OCI-LY1 (cell line): ENCODE data around the gene IGF2BP2.

Source experiments
- H2AFZ ChIP-seq: fragments of 200-600 bp; sonication (generic), shearing (Covaris generic); 2 replicates; pipeline ENCODE4 v1.6.0; 2014; ENCODE audit warnings: antibody characterized with exemption, mild to moderate bottlenecking, low read length
- H3F3A ChIP-seq: fragments of 200-600 bp; sonication (generic), shearing (Covaris generic); 2 replicates; pipeline ENCODE4 v1.6.0; 2014; ENCODE audit warnings: mild to moderate bottlenecking, antibody characterized with exemption, low read length, moderate library complexity; ENCODE audit not compliant: insufficient read depth
- H3K27ac ChIP-seq: fragments of 200-600 bp; sonication (generic); 2 replicates; pipeline ENCODE4 v1.5.1; 2014; ENCODE audit warnings: low read length, mixed run types, mild to moderate bottlenecking, low read depth; ENCODE audit not compliant: poor library complexity, severe bottlenecking
- H3K27me3 ChIP-seq: fragments of 200-600 bp; sonication (generic); 2 replicates; pipeline ENCODE4 v1.6.0; 2014; ENCODE audit warnings: antibody characterized with exemption, mild to moderate bottlenecking, low read length, moderate library complexity; ENCODE audit not compliant: insufficient read depth
- H3K36me3 ChIP-seq: fragments of 200-600 bp; sonication (generic); 2 replicates; pipeline ENCODE4 v1.6.1; 2014; ENCODE audit warnings: mild to moderate bottlenecking, antibody characterized with exemption, low read length, moderate library complexity, mixed read lengths; ENCODE audit not compliant: insufficient read depth
- H3K4me1 ChIP-seq: fragments of 200-600 bp; sonication (generic); 2 replicates; pipeline ENCODE4 v1.5.1; 2014; ENCODE audit warnings: mild to moderate bottlenecking, low read length, moderate library complexity; ENCODE audit not compliant: insufficient read depth, severe bottlenecking
- H3K4me2 ChIP-seq: fragments of 200-600 bp; sonication (generic), shearing (Covaris generic); 2 replicates; pipeline ENCODE4 v1.6.1; 2014; ENCODE audit warnings: low read length
- H3K4me3 ChIP-seq: fragments of 200-600 bp; sonication (generic); 2 replicates; pipeline ENCODE4 v1.5.1; 2014; ENCODE audit warnings: low read length, low read depth, mild to moderate bottlenecking, mixed read lengths; ENCODE audit not compliant: poor library complexity, severe bottlenecking
- H3K79me2 ChIP-seq: fragments of 200-600 bp; shearing (Covaris generic); 2 replicates; pipeline ENCODE4 v1.6.1; 2016; ENCODE audit warnings: mixed run types, low read length, mixed read lengths; ENCODE audit not compliant: insufficient read depth
- H3K9ac ChIP-seq: fragments of 200-600 bp; sonication (generic), shearing (Covaris generic); 2 replicates; pipeline ENCODE4 v1.6.1; 2014; ENCODE audit warnings: mild to moderate bottlenecking, low read length, mixed read lengths
- H3K9me2 ChIP-seq: fragments of 200-600 bp; sonication (generic), shearing (Covaris generic); 2 replicates; pipeline ENCODE4 v1.6.1; 2014; ENCODE audit warnings: low read depth, mild to moderate bottlenecking, low read length, mixed read lengths
- H3K9me3 ChIP-seq: fragments of 200-600 bp; shearing (Covaris generic); 2 replicates; pipeline ENCODE4 v1.6.1; 2014; ENCODE audit warnings: low read length, mixed read lengths
- H4K20me1 ChIP-seq: fragments of 200-600 bp; sonication (generic), shearing (Covaris generic); 2 replicates; pipeline ENCODE4 v1.6.0; 2016; ENCODE audit warnings: mild to moderate bottlenecking, low read length; ENCODE audit not compliant: insufficient read depth
- EZH2 ChIP-seq: fragments of 200-600 bp; sonication (generic), shearing (Covaris generic); IDR thresholded peaks from 2 replicates; pipeline ENCODE4 v1.8.0; 2017; ENCODE audit warnings: borderline replicate concordance, mixed run types, mild to moderate bottlenecking, antibody characterized with exemption, low read length, moderate library complexity, mixed read lengths
- TF ChIP-seq, protein P1 (sequence below): fragments of 200-600 bp; sonication (generic), shearing (Covaris generic); IDR thresholded peaks from 2 replicates; pipeline ENCODE4 v1.5.1; 2017; ENCODE audit warnings: mild to moderate bottlenecking, antibody characterized with exemption, low read length, moderate library complexity, mixed read lengths

Gene IGF2BP2

DNA sequence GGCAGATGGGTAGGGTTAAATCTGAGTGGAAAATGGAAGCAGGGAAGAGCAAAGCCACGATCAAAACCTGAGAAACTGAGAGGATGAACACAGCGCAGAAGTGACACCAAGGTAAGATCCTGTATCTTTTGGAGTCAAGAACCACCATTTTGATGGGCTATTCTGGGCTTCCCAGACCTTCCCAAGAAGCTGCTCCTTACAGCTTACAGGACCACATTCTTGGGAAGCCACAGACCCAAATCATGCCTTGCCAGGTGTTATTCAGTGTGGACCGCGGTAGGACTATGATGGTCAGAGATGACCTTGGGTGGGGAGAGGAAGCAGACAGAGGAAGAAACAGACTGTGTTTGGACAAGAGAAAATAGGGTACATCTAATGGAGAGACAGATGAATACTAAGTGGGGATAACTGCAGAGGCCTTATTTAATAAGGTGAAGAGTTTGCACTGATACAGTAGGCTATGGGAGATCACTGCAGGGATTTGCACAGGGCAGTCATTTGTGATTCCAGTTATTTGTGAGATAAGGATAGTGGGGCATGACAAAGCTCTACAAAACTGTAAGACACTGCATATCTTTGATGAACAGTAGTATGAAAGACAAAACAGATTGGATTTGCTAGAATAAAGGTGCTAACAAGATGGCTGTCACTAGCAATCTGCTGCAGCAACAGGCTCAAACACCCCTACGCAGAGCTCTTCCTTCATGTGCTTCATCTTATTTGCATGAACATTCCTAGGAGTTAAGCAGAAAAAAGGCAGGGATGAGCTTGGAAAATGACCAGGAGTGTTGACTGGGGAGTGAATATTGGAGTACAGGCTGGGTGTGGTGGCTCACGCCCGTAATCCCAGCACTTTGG lies 105.9 kb downstream of the IGF2BP2 start:
- no peaks in the 10 kb centered on the region for H3K9me3 ChIP-seq
- no peaks in the 10 kb centered on the region for H3K9me2 ChIP-seq
- no peaks in the 10 kb centered on the region for H3K36me3 ChIP-seq
- H3F3A ChIP-seq, result no peaks in the 10 kb centered on the region
- H2AFZ ChIP-seq, result no peak overlapping the region
- no peak overlapping the region for H3K27ac ChIP-seq
- no peak overlapping the region for H3K9ac ChIP-seq
- no peaks in the 10 kb centered on the region for H3K79me2 ChIP-seq
- peaks cover 12% of the 10 kb centered on the region; the same call in 1 of the 2 replicates for H3K27me3 ChIP-seq
- TF ChIP-seq, protein P1, sequence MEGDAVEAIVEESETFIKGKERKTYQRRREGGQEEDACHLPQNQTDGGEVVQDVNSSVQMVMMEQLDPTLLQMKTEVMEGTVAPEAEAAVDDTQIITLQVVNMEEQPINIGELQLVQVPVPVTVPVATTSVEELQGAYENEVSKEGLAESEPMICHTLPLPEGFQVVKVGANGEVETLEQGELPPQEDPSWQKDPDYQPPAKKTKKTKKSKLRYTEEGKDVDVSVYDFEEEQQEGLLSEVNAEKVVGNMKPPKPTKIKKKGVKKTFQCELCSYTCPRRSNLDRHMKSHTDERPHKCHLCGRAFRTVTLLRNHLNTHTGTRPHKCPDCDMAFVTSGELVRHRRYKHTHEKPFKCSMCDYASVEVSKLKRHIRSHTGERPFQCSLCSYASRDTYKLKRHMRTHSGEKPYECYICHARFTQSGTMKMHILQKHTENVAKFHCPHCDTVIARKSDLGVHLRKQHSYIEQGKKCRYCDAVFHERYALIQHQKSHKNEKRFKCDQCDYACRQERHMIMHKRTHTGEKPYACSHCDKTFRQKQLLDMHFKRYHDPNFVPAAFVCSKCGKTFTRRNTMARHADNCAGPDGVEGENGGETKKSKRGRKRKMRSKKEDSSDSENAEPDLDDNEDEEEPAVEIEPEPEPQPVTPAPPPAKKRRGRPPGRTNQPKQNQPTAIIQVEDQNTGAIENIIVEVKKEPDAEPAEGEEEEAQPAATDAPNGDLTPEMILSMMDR, result no peak
- no peak for TF ChIP-seq EZH2
- no peaks in the 10 kb centered on the region for H4K20me1 ChIP-seq
- H3K4me2 ChIP-seq, result no peak overlapping the region
- H3K4me3 ChIP-seq, result no peak overlapping the region
- no peaks in the 10 kb centered on the region for H3K4me1 ChIP-seq

DNA sequence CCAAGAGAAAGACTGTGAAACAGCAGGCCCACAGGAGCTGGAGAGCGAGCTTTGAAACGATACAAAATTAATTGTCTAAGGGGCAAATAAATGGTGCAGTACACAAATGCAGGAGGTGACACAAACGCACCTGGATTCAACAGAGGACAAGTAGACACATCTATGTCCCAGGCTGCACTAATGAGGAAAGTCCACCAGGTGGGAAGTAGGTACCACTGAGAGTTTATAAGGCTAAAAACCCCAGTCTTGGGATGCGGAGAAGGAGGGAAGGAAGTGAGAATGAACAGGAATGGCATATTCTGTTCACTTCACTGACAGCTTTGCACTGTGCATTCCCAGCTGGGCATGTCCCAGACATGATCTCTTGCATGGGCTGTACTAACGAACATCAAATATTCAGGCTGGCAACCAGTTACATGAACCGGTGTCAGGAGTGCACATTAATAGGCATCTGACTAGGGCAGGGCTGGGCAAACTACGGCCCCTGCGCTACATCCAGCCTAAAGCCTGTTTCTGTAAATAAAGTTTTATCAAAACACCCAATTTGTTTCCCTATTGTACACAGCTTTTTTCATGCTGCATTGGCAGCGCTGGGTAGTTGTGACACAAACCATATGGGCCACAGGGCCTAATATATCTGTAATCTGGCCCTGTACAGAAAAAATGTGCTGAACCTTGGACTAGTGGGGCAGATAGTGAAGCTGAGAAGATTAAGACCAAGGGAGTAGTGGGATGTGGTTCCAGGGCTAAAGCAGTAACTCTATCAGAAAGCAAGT lies 107.0 kb downstream of the IGF2BP2 start:
- H3K9me3 ChIP-seq, result no peaks in the 10 kb centered on the region
- H3K4me1 ChIP-seq, result no peaks in the 10 kb centered on the region
- no peak overlapping the region for H3K27ac ChIP-seq
- no peaks in the 10 kb centered on the region for H3K79me2 ChIP-seq
- no peaks in the 10 kb centered on the region for H4K20me1 ChIP-seq
- no peak overlapping the region for H3K9ac ChIP-seq
- H3K4me3 ChIP-seq, result no peak overlapping the region
- peaks cover 12% of the 10 kb centered on the region; the same call in 1 of the 2 replicates for H3K27me3 ChIP-seq
- H3K36me3 ChIP-seq, result no peaks in the 10 kb centered on the region
- TF ChIP-seq, protein P1, result no peak
- no peak for TF ChIP-seq EZH2
- H3K9me2 ChIP-seq, result no peaks in the 10 kb centered on the region
- no peak overlapping the region for H3K4me2 ChIP-seq
- H3F3A ChIP-seq, result no peaks in the 10 kb centered on the region
- no peak overlapping the region for H2AFZ ChIP-seq

DNA sequence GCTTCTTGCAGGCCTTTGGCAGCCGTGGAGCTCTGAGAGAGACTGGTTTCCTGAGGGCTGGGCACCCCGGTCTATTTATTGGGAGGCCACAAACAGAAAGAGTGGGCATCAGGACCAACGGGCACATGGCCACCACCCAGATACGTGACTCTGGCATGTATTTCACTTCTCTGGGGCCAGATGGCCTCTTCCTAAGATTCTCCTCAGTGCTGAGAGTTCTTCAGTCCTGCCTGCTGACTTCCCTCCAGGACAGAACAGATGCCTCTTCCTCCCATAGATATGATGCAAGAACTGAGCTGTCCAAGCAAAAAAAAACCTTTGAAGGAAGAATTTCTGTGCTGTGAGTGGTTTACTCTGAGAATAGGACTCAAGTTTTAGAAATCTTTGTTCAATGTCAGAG lies 107.7 kb downstream of the IGF2BP2 start:
- Histone ChIP-seq H3K9ac (no peak overlapping the region), H3K4me3 (no peak overlapping the region), H3K27me3 (peaks cover 12% of the 10 kb centered on the region; the same call in 1 of the 2 replicates), H3K9me2 (no peaks in the 10 kb centered on the region), H2AFZ (no peak overlapping the region), H3K4me2 (no peak overlapping the region), H3K9me3 (no peaks in the 10 kb centered on the region), H3K79me2 (no peaks in the 10 kb centered on the region), H3F3A (no peaks in the 10 kb centered on the region), H3K4me1 (no peaks in the 10 kb centered on the region), H3K36me3 (no peaks in the 10 kb centered on the region), H4K20me1 (no peaks in the 10 kb centered on the region), H3K27ac (no peak overlapping the region)
- TF ChIP-seq, protein P1, result no peak
- no peak for TF ChIP-seq EZH2
